GM12878 (cell line): Measurements from ENCODE around the gene MTSS2. TPM values are rescaled to one million over a fixed set of nuclear protein-coding genes. Genes with fewer than 3 reads are reported as not detected.

ENCODE experiments used
- ATAC-seq: fragments of 200-7000 bp; cut with Tn5 transposase; 3 replicates; pipeline ENCODE4 v1.9.1; 2020; ENCODE audit warnings: mild to moderate bottlenecking, moderate library complexity
- BruUV-seq: library from RNA; stranded (reverse); fragments of 400-500 nt; replicated peaks from 2 replicates; lab custom pipeline; 2021; lab: Mats Ljungman, UMichigan
- CTCF ChIA-PET: fragments of 300-600 bp; sonication (Branson Sonifier 250); formaldehyde crosslinking; extraction: SDS; loops from one replicate; lab custom pipeline; 2021; ENCODE audit warnings: inconsistent platforms; lab: Yijun Ruan, JAX
- POLR2A ChIA-PET: fragments of 350-600 bp; formaldehyde crosslinking; extraction: SDS; loops from one replicate; lab custom pipeline; 2021; ENCODE audit warnings: inconsistent platforms; lab: Charles Lee
- RAD21 ChIA-PET: fragments of 300-600 bp; sonication (Branson Sonifier 250); formaldehyde crosslinking; loops from one replicate; lab custom pipeline; 2023; ENCODE audit warnings: antibody characterized with exemption; ENCODE audit not compliant: unreplicated experiment; lab: Charles Lee
- SMC1A ChIA-PET: fragments of 300-600 bp; sonication (Branson Sonifier 250); formaldehyde crosslinking; loops from one replicate; lab custom pipeline; 2023; ENCODE audit not compliant: unreplicated experiment, uncharacterized antibody; lab: Charles Lee
- DNase-seq: peaks from one replicate; pipeline ENCODE4 v3.0.0-alpha.2; 2011; ENCODE audit warnings: low read depth, low spot score
- FAIRE-seq: peaks from 3 replicates; lab custom pipeline; 2011; peaks lifted over from hg19 to GRCh38; lab: Jason Lieb, UNC
- H2AFZ ChIP-seq: 2 replicates; pipeline ENCODE4 v1.6.0; 2011; ENCODE audit warnings: low read depth, low read length, control low read depth; ENCODE audit not compliant: control insufficient read depth
- H3K27ac ChIP-seq: 2 replicates; pipeline ENCODE4 v1.5.1; 2011; ENCODE audit warnings: control low read depth; ENCODE audit not compliant: control insufficient read depth, insufficient read depth
- H3K27me3 ChIP-seq, 2 experiments: replicated peaks in 1 of 2; 2 replicates each; pipeline versions ENCODE4 v1.6.0 to v1.6.1; 2011; ENCODE audit warnings: low read length in 1 of 2; ENCODE audit not compliant: control insufficient read depth in 2 of 2, insufficient read depth in 2 of 2
- H3K36me3 ChIP-seq, 2 experiments: 2 replicates each; pipeline ENCODE4 v1.5.1; 2011; ENCODE audit warnings: low read length in 1 of 2; ENCODE audit not compliant: control insufficient read depth in 2 of 2, insufficient read depth in 2 of 2
- H3K4me1 ChIP-seq: 2 replicates; pipeline ENCODE4 v1.6.1; 2011; ENCODE audit warnings: mild to moderate bottlenecking, low read length, moderate library complexity, mixed read lengths; ENCODE audit not compliant: control insufficient read depth, insufficient read depth
- H3K4me2 ChIP-seq: 2 replicates; pipeline ENCODE4 v1.6.0; 2011; ENCODE audit warnings: control low read depth; ENCODE audit not compliant: control insufficient read depth, insufficient read depth
- H3K4me3 ChIP-seq: fragments of 200-600 bp; sonication (generic); 2 replicates; pipeline ENCODE4 v1.5.1; 2016
- H3K79me2 ChIP-seq: 2 replicates; pipeline ENCODE4 v1.6.0; 2011; ENCODE audit warnings: low read length; ENCODE audit not compliant: control insufficient read depth, insufficient read depth
- H3K9ac ChIP-seq: 2 replicates; pipeline ENCODE4 v1.8.0; 2011; ENCODE audit warnings: low read length, control low read depth, mixed read lengths; ENCODE audit not compliant: control insufficient read depth, insufficient read depth
- H3K9me3 ChIP-seq: replicated peaks from 3 replicates; pipeline ENCODE4 v1.5.1; 2011; ENCODE audit warnings: mild to moderate bottlenecking, low read length; ENCODE audit not compliant: control insufficient read depth, insufficient read depth
- H4K20me1 ChIP-seq: 2 replicates; pipeline ENCODE4 v1.6.0; 2011; ENCODE audit not compliant: control insufficient read depth, insufficient read depth
- PAX8 ChIP-seq: fragments of 450-650 bp; IDR thresholded peaks from 2 replicates; pipeline ENCODE4 v1.6.1; 2017; ENCODE audit warnings: mild to moderate bottlenecking, moderate library complexity
- WGBS: methylation state at CpG from one replicate; pipeline ENCODE4 v1.1.6; 2016; ENCODE audit warnings: low lambda C conversion rate; ENCODE audit not compliant: insufficient replicate concordance, insufficient coverage; ENCODE audit errors: missing lambda C conversion rate; 5-methylcytosine and 5-hydroxymethylcytosine counted together
- in situ Hi-C: fragments of 300-500 bp; cut with MboI; formaldehyde crosslinking; loops from 9 replicates; pipeline ENCODE4 v1.14.3; 2018; ENCODE audit warnings: mixed read lengths
- intact Hi-C: fragments of 100-400 bp; cut with micrococcal nuclease; formaldehyde crosslinking; loops from one replicate; pipeline ENCODE4 v1.14.2; 2022; ENCODE audit not compliant: unreplicated experiment
- polyA plus RNA-seq, 11 experiments: library from polyadenylated mRNA; depleted of rRNA in 4 of 11; unstranded in 6 of 11; stranded (reverse) in 5 of 11; fragments of >200 nt; fragmentation: Nextera tagmentation in 4 of 11; fragmentation: Illumina TruSeq in 1 of 11; extraction: Ambion mirVana in 4 of 11; extraction: Trizol in 1 of 11; gene quantifications; 1 replicate in 1 of 11; 2 replicates in 10 of 11; pipeline versions ENCODE4 v1.2.1 to v1.2.3, GENCODE V29; 2011 to 2016; ENCODE audit warnings: inconsistent platforms in 2 of 11, missing spikeins in 2 of 11, low read depth in 1 of 11
- total RNA-seq, 4 experiments: library from RNA; depleted of rRNA in 3 of 4; stranded (reverse); fragments of >200 nt in 3 of 4; fragmentation: Illumina TruSeq in 1 of 4; extraction: Trizol in 1 of 4; gene quantifications; 2 replicates each; pipeline versions ENCODE4 v1.2.1 to v1.2.3, GENCODE V29; 2013 to 2021
- TF ChIP-seq, protein P1 (sequence below): IDR thresholded peaks from 2 replicates; pipeline ENCODE4 v1.6.1; 2012; ENCODE audit warnings: improper control_type of control experiment, low read depth, low read length; ENCODE audit not compliant: insufficient replicate concordance

The MTSS2 gene
- total and polyA plus RNA-seq, 10 of the 15 experiments (the other 5 are each of a cell fraction or from before 2014, with no cell fraction given): under 0.01 to 0.51 (median 0.14) TPM; not detected in 4

DNA sequence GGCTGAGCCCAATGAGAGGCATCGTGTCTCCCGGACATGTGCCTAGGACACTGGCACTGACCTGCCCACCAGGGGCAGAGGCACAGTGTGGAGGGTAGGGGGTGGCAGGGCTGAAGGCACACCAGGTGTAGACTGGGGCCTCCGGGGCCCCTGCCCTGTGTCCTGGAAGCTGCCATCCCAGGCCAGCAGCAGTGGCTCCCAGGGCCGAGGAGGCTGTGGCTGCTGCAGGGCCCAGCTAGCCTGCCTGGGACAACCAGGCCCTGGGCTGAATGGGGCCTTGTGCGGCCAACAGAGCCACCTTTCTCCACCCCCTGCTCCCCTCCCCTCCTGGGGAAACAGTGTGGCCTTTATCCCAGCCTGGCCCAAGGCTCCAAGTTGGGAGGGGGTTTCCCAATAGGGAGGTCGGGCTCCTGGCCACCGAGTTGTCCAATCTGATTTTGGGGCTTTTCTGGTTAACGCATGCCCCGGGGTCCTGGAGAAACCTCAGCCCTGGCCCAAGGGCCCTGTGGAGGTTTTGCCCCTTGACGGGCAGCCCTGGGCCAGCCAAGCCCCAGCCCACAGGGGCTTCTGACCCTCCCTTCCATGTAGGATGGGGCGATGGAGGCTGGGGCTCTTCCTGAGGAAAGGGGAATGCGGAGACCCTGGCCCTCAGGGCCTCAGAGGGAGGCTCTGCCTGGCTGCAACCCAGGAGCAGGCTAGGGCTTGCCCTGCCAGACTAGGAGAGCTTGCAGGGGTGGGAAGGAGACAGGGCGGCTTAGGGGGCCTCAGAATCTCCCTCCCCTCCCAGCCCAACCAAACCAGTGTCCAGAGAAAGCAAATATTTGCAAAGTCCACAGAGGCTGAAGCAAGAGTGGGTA is 4.2 kb downstream of the MTSS2 start:
- H3K9me3 ChIP-seq: no peaks in the 10 kb centered on the region
- DNase-seq (no peak), ATAC-seq (no peak; the same call in 2 of the 3 replicates), FAIRE-seq (no peak)
- POLR2A ChIA-PET: no interaction called here
- SMC1A ChIA-PET: interaction anchor here (0.6 kb wide), 1 partner anchor 88 kb away, joined by 3 read pairs; no protein-coding TSS in a partner anchor
- CTCF ChIA-PET: interaction anchor here (3.5 kb wide), 1 partner anchor 90 kb away, joined by 19 read pairs; no protein-coding TSS in a partner anchor
- intact Hi-C loops: loop anchor here (1.0 kb wide), 1 partner anchor 90 kb away; no protein-coding TSS in a partner anchor
- in situ Hi-C loops: no loop called here
- BruUV-seq: no TSS peak
- H3K4me1 ChIP-seq: no peaks in the 10 kb centered on the region
- no peak overlapping the region for H3K4me3 ChIP-seq
- no peaks in the 10 kb centered on the region for H3K27me3 ChIP-seq
- no peak overlapping the region for H2AFZ ChIP-seq
- H3K9ac ChIP-seq: no peak overlapping the region
- H3K27ac ChIP-seq: no peak overlapping the region
- RAD21 ChIA-PET: no interaction called here
- TF ChIP-seq PAX8: no peak
- TF ChIP-seq, protein P1, sequence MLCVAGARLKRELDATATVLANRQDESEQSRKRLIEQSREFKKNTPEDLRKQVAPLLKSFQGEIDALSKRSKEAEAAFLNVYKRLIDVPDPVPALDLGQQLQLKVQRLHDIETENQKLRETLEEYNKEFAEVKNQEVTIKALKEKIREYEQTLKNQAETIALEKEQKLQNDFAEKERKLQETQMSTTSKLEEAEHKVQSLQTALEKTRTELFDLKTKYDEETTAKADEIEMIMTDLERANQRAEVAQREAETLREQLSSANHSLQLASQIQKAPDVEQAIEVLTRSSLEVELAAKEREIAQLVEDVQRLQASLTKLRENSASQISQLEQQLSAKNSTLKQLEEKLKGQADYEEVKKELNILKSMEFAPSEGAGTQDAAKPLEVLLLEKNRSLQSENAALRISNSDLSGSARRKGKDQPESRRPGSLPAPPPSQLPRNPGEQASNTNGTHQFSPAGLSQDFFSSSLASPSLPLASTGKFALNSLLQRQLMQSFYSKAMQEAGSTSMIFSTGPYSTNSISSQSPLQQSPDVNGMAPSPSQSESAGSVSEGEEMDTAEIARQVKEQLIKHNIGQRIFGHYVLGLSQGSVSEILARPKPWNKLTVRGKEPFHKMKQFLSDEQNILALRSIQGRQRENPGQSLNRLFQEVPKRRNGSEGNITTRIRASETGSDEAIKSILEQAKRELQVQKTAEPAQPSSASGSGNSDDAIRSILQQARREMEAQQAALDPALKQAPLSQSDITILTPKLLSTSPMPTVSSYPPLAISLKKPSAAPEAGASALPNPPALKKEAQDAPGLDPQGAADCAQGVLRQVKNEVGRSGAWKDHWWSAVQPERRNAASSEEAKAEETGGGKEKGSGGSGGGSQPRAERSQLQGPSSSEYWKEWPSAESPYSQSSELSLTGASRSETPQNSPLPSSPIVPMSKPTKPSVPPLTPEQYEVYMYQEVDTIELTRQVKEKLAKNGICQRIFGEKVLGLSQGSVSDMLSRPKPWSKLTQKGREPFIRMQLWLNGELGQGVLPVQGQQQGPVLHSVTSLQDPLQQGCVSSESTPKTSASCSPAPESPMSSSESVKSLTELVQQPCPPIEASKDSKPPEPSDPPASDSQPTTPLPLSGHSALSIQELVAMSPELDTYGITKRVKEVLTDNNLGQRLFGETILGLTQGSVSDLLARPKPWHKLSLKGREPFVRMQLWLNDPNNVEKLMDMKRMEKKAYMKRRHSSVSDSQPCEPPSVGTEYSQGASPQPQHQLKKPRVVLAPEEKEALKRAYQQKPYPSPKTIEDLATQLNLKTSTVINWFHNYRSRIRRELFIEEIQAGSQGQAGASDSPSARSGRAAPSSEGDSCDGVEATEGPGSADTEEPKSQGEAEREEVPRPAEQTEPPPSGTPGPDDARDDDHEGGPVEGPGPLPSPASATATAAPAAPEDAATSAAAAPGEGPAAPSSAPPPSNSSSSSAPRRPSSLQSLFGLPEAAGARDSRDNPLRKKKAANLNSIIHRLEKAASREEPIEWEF: no peak
- H3K79me2 ChIP-seq: no peaks in the 10 kb centered on the region
- 35% methylated on average over 13 of the region's 13 CpGs for WGBS
- H3K4me2 ChIP-seq: no peak overlapping the region
- H4K20me1 ChIP-seq: no peaks in the 10 kb centered on the region
- H3K36me3 ChIP-seq: no peaks in the 10 kb centered on the region
